ENCODE results near the gene SLC9A3. TPM values are rescaled to one million over a fixed set of nuclear protein-coding genes. Genes with fewer than 3 reads are reported as not detected.
A peak's percentile ranks its signal among the peaks of the same experiment; 100 is the strongest.

SLC9A3 gene
- total and polyA plus RNA-seq, 12 donors: 0.53 to 1.5 (median 1.0) TPM

GRCh38 chr5:443239-444151 is 80.8 kb downstream of the SLC9A3 start:
- no peak for TF ChIP-seq CTCF (IDR thresholded peaks at IDR 0.05)
- Histone ChIP-seq H3K9me3 (no peaks in the 10 kb centered on the region), H3K4me3 (peak overlapping the region; percentile 62 to 99 (median 87)), H3K36me3 (peaks cover 0 to 29% (median 13%) of the 10 kb centered on the region in 9 donors), H3K4me1 (peaks cover 3 to 53% (median 21%) of the 10 kb centered on the region in 9 donors), H3K27ac (peak overlapping the region; percentile 64 to 95 (median 87)), H3K27me3 (no peaks in the 10 kb centered on the region)
- intact Hi-C loops (cut with DNase I): loop anchor here in 2 of 10 donors (10.0 kb wide), 2 partner anchors 171 to 461 kb away; partner anchors contain the start of gene CEP72 (in 1 of the 2)
- ATAC-seq (peak; percentile 8 to 50 (median 20)), DNase-seq (peak in 1 of 2 donors; percentile 10)
- 25 to 27% methylated on average over 42 to 44 of the region's 62 CpGs for WGBS, 2 donors

GRCh38 chr5:442335-443238 is 81.7 kb downstream of the SLC9A3 start, which contains the start of gene EXOC3:
EXOC3 (plus strand) TSS chr5:443176; CDS start chr5:446206, 3,030 bp downstream.
- peaks cover 3 to 44% (median 21%) of the 10 kb centered on the region in 9 donors for H3K4me1 ChIP-seq
- H3K36me3 ChIP-seq: peaks cover 0 to 20% (median 4%) of the 10 kb centered on the region in 9 donors
- H3K27me3 ChIP-seq: peaks cover 0 to 1% (median 0%) of the 10 kb centered on the region in 7 donors
- peak; percentile 89 to 96 (median 94) for ATAC-seq
- intact Hi-C loops (cut with DNase I): loop anchor here in 2 of 10 donors (10.0 kb wide), 2 partner anchors 172 to 462 kb away; partner anchors contain the start of gene CEP72 (in 1 of the 2)
- WGBS, 2 donors: 6 to 7% methylated on average over 60 to 69 of the region's 73 CpGs
- H3K9me3 ChIP-seq: no peaks in the 10 kb centered on the region
- peak within 1 kb of the TSS; percentile 64 to 95 (median 87) for H3K27ac ChIP-seq
- DNase-seq: peak; percentile 63 to 80
- TF ChIP-seq CTCF (IDR thresholded peaks at IDR 0.05): no peak
- peak within 1 kb of the TSS; percentile 62 to 99 (median 87) for H3K4me3 ChIP-seq

- peak in 1 of 2 donors; percentile 7 for DNase-seq
- intact Hi-C loops (cut with DNase I): loop anchor here in 2 of 10 donors (10.0 kb wide), 2 partner anchors 173 to 463 kb away; partner anchors contain the start of gene CEP72 (in 1 of the 2)
- H3K27ac ChIP-seq: no peak overlapping the region
- H3K4me1 ChIP-seq: peaks cover 3 to 39% (median 21%) of the 10 kb centered on the region in 9 donors
- peak overlapping the region in 9 of 10 donors; percentile 79 to 99 (median 88) for H3K4me3 ChIP-seq
- H3K9me3 ChIP-seq: no peaks in the 10 kb centered on the region
- H3K36me3 ChIP-seq: peaks cover 0 to 14% (median 0%) of the 10 kb centered on the region in 9 donors
- 90 to 96% methylated on average over 5 of the region's 5 CpGs for WGBS, 2 donors
- TF ChIP-seq CTCF (IDR thresholded peaks at IDR 0.05): no peak
- H3K27me3 ChIP-seq: peaks cover 0 to 7% (median 0%) of the 10 kb centered on the region in 7 donors
- ATAC-seq: no peak
These were observed 82.3 kb downstream of the SLC9A3 start for GRCh38 chr5:441996-442334.

Data from heart right ventricle (tissue), 16 donors.